HFF-Myc (cell line): ENCODE results near the gene EFEMP2.

ENCODE experiments used
- DNase-seq: peaks from one replicate; pipeline ENCODE4 v3.0.0-alpha.2; 2011; ENCODE audit warnings: low read depth; ENCODE audit errors: extremely low read depth
- H3K4me3 ChIP-seq: replicated peaks from 2 replicates; pipeline ENCODE4 v1.5.1; 2011; ENCODE audit warnings: low read depth, mild to moderate bottlenecking, control low read depth, low read length
- CTCF ChIP-seq: IDR thresholded peaks from 2 replicates; pipeline ENCODE4 v1.5.1; 2012; ENCODE audit warnings: mild to moderate bottlenecking, low read depth, low read length, control low read depth; ENCODE audit errors: missing control alignments

The EFEMP2 gene

GRCh38 chr11:65816696-65817095, 55.9 kb downstream of the EFEMP2 start:
- no peak for DNase-seq
- H3K4me3 ChIP-seq, result no peak overlapping the region
- TF ChIP-seq CTCF, result no peak
